HG03521 (cell line): ENCODE results near the gene POU5F1.
A peak's percentile ranks its signal among the peaks of the same experiment; 100 is the strongest.
"Not testable (repeated sequence)": the region's sequence is repeated elsewhere in the genome, so short reads cannot be mapped to it uniquely, and the experiment has no call there.

Experiments used
- ATAC-seq: cut with Tn5 transposase; IDR thresholded peaks from one replicate; pipeline ENCODE4 v1.9.1; 2021; ENCODE audit warnings: mild to moderate bottlenecking, moderate library complexity; ENCODE audit not compliant: unreplicated experiment

Gene POU5F1

GRCh38 chr6:31170600-31170881 is at the start of gene POU5F1:
Gene POU5F1 (minus strand): TSS chr6:31170682. CDS start chr6:31170620, 62 bp downstream.
- no peak for ATAC-seq

DNA sequence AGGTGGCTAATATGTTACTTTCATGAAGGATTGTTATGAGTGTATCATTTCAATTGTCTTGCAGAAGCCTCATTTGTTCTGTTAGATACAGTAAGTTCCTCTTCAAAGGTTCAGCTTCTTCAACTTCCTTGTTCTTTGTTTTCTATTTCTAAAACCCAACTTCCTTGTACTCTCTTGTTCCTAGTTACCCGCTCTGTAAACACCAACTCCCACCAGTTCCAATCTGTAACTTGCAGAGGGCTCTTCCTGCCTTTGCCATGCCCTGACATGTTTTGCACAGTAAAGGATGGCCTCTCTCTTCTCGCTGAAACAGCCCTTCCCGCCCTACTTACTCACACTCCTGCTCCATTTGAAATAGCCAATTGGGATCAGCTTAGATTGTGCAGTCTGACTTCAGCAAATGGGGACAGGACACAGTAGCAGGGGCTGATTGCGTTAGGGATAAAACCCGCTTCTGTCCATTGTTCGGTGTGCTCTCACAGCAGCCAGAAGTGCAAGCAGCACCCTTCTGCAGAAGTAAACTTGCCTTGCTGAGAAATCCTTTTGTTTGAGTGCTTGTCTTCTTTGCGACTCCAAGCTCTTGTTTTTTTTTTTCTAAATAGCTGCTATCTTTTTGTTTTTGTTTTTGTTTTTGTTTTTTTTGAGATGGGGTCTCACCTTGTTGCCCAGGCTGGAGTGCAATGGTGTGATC is 45.9 kb upstream of the POU5F1 start:
- ATAC-seq = no peak

DNA sequence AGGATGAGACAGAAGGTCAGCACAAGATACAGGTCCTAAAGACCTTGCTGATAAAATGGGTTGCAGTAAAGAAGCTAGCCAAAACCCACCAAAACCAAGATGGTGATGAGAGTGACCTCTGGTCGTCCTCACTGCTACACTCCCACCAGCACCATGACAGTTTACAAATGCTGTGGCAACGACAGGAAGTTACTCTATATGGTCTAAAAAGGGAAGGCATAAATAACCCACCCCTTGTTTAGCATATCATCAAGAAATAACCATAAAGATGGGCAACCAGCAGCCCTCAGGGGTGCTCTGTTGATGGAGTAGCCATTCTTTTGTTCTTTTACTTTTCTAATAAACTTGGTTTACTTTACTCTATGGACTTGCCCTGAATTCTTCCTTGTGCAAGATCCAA is 44.7 kb upstream of the POU5F1 start:
- ATAC-seq = not testable (repeated sequence)

- no peak for ATAC-seq
Observed at GRCh38 chr6:31214516-31214915, 44.0 kb upstream of the POU5F1 start.

DNA sequence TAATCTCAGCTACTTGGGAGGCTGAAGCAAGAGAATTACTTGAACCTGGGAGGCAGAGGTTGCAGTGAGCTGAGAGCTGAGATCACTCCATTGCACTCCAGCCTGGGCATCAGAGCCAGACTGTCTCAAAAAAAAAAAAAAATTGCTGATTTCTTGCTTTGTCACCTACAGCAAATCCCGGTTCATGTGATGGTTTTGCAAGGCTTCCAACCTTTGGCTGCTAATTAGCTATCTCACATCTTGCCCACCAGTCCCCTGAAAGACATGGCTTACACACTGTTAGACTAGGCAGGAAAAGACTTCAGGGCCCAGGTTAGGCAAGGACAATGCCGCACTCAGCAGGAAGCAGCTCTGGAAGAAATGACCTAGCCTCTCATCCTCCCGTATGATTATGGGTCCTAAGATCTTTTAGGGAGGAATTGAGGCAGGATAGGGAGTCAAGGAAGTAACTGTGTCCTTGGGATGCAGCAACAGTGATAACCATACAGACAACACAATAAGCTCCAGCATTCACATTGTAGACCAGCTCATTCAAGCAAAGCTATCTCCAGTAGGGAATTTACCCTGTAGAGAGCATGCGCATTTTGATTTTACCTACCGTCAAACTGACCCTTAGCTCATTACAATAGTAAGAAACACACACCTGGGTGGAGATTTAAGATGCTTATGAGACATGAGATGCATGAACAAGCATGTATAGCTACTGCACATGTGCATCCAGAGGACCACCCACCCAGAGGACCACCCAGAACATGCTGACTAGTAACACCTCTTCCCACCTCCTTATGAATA is 40.5 kb upstream of the POU5F1 start:
- no peak for ATAC-seq

DNA sequence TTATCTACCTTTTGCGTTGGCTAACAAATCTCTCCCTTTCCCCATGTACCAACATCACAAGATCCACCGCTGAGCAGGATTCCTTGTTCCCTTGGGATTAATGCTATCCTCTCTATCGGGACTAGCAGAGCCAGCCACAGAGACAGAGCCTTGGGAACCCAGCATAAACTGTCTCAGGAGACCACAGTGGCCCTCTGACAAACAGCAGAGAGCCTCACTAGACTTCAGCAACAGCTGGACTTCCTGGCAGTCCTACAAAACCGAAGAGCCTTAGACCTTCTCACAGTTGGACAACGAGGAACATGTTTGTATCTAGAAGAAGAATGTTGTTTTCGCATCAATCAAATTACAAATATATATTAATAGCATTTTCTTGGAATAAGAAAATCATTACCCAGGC is 39.6 kb upstream of the POU5F1 start:
- no peak for ATAC-seq

DNA sequence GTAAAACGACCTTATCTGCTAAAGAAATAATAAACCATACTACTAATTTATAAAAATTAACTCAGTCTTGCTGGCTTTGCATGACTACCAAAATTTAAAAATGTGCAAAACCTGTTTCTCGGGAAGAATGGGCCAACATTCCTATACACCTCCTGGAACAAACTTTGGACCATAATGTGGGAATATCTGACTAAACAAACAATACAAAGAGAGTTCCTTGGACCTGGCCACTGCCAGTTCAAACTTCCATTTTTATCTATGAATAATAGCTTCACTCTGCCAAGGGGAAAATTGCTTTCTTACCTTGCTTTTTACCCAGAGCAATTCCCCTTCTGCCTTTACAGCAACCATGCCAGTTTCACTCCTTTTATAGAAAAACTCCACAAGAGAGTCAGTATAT is 38.7 kb upstream of the POU5F1 start:
- ATAC-seq = no peak

DNA sequence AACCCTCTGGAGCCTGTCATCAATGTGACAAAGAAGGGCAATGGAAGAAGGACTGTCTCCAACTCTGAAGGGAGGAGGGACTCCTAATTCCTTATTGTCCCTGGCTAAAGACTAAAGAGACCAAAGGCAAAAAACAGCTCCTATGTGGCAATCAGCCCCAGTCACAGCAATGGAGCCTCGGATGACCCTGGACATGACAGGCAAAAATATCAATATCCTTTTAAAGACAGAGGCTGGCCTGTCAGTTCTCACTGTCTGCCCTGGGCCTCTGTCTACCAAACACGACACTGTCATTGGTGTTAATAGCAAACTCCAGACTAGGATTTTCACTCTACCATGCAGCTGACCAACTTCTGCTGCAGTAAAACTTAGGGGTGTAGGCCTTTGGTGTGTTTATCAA is 38.0 kb upstream of the POU5F1 start:
- no peak for ATAC-seq

- no peak for ATAC-seq
Observed at GRCh38 chr6:31205638-31206037, 35.2 kb upstream of the POU5F1 start.

DNA sequence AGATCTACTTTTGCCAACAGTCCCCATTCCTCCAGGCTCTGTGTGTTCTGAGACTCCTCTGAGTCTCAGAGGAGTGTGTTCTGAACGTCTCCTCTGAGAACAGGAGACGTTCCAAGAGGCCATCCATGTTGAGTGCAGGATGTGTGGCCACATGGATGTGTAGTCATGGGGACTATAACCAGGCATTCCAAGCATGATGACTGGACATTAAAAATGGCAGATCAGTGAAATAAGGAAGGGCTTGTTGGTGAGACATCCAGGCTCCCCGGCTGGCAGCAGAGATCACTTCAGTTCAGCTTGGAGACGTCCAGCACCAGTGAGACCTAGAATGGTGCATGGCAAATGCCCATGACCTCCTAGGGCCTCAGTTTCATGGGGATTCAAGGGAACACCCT is 34.3 kb upstream of the POU5F1 start:
- no peak for ATAC-seq

- ATAC-seq = peak; percentile 58
Observed at GRCh38 chr6:31203345-31203979, 33.0 kb upstream of the POU5F1 start.

- no peak for ATAC-seq
Observed at GRCh38 chr6:31202259-31203166, 32.0 kb upstream of the POU5F1 start.

DNA sequence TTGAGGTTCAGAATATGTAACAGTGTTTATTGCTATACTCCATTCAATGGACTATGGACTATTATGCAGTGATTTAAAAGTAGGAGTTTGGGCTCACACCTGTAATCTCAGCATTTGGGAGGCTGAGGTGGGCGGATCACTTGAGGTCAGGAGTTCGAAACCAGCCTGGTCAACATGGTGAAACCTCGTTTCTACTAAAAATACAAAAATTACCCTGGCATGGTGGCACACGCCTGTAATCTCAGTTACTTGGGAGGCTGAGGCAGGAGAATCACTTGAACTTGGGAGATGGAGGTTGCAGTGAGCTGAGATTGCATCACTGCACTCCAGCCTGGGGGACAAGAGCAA is 28.6 kb upstream of the POU5F1 start:
- ATAC-seq = not testable (repeated sequence)

GRCh38 chr6:31197559-31198305 is 27.2 kb upstream of the POU5F1 start:
- peak; percentile 76 for ATAC-seq

GRCh38 chr6:31196251-31197022 is 26.0 kb upstream of the POU5F1 start:
- not testable (repeated sequence) for ATAC-seq

DNA sequence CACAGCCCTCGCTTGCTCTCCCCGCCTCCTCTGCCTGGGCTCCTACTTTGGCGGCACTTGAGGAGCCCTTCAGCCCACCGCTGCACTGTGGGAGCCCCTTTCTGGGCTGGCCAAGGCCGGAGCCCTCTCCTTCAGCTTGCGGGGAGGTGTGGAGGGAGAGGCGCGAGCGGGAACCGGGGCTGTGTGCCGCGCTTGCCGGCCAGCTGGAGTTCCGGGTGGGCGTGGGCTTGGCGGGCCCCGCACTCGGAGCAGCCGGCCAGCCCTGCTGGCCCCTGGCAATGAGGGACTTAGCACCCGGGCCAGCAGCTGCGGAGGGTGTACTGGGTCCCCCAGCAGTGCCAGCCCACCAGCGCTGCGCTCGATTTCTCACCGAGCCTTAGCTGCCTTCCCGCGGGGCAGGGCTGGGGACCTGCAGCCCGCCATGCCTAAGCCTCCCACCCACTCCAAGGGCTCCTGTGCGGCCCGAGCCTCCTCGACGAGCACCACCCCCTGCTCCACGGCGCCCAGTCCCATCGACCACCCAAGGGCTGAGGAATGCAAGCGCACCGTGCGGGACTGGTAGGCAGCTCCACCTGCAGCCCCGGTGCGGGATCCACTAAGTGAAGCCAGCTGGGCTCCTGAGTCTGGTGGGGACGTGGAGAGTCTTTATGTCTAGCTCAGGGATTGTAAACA is 25.0 kb upstream of the POU5F1 start:
- not testable (repeated sequence) for ATAC-seq

GRCh38 chr6:31194061-31194834 is 23.8 kb upstream of the POU5F1 start:
- no peak for ATAC-seq

DNA sequence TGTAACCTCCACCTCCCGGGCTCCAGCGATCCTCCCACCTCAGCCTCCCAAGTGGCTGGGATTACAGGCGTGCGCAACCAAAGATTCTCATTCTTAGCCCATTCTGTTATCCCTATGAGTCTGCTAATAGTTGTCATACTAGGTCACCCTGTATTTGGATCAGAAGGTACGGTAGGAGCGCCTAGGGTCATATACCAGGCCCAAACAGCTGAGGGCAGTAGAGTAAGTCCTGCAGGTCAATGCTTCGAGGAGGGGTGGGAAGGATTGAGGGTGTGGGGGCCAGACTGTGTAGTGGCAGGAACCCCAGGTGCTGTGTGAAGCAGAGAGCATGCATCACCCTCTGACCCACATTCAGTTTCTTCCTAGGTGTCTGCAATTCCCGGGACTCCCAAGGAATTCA is 22.7 kb upstream of the POU5F1 start:
- ATAC-seq = no peak
